Left forelimb (tissue), 1 donor: ENCODE results near the gene CEACAM19.
"Not testable (repeated sequence)": the region's sequence is repeated elsewhere in the genome, so short reads cannot be mapped to it uniquely, and the experiment has no call there.

Experiments used
- DNase-seq: peaks from one replicate; pipeline ENCODE4 v3.0.0-alpha.2; 2018; ENCODE audit warnings: low spot score

CEACAM19 gene, protein sequence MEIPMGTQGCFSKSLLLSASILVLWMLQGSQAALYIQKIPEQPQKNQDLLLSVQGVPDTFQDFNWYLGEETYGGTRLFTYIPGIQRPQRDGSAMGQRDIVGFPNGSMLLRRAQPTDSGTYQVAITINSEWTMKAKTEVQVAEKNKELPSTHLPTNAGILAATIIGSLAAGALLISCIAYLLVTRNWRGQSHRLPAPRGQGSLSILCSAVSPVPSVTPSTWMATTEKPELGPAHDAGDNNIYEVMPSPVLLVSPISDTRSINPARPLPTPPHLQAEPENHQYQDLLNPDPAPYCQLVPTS

DNA sequence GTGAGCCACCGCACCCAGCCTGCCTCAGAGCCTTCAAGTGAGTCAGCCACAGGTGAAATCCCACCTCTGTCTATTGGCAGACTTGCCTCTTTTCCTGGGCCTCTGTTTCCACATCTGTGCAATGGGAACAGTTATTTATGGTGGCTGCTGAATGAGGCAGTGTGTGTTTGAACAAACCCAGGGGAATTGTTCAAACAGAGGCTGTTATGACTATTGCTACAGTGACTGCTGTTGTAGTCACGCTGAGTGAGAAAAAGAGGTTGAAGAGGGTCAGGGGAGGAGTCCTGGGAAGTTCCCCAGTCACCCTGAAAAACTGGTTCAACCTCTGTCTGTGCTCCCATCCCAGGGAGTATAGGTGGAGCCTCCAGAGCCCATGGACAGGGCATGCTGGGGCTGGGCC, at the start of gene CEACAM19:
Gene CEACAM19 (plus strand): TSS at position 83 of the 400 bp plus-strand sequence. CDS start 450 bp downstream, outside the sequence.
- DNase-seq, result no peak

DNA sequence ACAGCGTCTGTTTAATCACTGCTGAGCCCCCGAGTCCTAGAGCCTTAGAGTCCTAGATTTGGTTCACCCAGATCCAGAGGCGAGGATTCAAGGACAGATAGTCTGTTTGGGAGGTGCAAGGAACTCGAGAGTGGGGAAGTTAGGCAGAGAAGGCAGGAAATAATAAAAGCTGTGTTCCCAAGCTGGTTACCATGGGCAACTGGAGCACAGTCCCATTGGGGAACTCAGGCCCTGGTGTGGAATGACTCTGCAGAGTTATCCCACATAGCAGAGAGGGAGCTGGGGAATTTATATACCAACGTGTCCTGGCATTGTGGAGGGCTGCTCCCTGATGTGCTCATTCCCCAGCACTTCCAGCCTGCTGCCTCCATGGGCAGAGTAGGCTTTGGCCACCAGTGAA, 48.2 kb upstream of the CEACAM19 start:
- DNase-seq, result no peak

DNA sequence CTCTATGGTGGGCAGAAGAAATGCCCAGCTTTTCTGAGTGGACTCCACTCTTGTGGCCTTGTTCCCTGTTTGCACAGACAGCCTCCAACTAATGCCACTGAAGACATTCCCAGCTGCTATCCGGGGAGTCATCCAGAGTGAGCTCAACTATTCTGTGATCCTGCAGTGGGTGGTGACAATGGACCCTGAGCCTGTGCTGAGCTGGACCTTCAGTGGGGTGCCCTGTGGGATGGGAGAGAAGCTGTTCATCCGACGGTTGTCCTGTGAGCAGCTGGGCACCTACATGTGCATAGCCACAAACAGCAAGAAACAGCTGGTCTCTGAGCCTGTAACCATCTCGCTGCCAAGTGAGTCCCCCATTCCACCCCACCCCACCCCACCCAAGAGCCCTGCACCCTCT, 47.7 kb upstream of the CEACAM19 start:
- no peak for DNase-seq

DNA sequence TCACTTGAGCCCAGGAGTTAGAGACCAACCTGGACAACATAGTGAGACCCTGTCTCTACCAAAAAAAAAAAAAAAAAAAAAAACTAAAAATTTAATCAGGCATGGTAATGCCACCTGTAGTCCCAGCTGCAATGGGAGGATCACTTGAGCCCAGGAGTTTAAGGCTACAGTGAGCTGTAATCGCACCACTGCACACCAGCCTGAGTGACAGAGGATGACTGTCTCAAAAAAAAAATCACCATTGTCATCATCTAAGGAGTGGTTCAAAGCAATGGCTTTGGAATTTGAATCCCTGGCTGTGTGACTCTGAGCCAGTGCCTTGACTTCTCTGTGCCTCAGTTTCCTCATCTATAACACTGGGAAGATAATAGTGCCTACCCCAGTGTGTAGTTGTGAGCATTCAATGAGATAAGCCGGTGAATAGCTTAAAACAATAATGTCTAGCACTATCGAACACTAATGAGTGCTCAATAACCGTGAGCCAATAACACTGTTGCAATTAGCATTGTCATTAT, 46.4 kb upstream of the CEACAM19 start:
- DNase-seq, result no peak

DNA sequence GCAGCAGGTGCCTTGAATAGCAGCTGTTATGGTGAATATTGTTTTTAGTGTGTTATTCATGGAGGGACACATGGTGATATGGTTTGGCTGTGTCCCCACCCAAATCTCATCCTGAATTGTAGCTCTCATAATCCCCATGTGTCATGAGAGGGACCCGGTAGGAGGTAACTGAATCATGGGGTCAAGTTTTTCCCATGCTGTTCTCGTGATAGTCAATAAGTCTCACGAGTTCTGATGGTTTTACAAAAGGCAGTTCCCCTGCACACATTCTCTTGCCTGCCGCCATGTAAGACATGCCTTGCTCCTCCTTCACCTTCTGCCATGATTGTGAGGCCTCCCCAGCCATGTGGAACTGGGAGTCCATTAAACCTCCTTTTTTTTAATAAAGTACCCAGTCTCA, 45.6 kb upstream of the CEACAM19 start:
- not testable (repeated sequence) for DNase-seq

DNA sequence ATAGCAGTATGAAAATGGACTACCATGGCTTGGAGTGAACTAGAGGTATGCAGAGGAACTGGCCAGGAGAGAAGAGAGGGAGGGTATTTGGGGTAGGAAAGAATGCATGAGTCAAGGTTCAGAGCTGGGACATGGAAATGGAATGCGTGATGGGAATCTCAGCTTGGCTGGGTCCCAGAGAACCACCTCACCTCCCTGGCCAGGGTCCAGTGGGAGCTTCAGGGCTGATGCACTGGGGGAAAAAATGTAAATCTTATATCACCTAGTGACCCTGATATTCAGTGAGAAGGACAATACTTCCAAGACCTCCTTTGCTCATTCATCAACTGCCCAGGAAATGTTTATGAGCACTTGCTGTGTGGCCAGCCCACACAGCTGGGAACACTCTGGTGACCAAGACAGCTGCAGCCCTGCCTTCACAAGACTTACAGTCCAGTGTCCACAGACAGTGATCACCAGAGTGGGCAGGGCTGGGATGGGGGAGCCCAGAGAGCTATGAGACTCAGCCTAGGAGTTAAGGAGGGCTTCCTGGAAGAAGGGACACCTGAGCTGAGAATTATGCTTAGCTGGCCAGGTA, 45.1 kb upstream of the CEACAM19 start:
- DNase-seq, result no peak

DNA sequence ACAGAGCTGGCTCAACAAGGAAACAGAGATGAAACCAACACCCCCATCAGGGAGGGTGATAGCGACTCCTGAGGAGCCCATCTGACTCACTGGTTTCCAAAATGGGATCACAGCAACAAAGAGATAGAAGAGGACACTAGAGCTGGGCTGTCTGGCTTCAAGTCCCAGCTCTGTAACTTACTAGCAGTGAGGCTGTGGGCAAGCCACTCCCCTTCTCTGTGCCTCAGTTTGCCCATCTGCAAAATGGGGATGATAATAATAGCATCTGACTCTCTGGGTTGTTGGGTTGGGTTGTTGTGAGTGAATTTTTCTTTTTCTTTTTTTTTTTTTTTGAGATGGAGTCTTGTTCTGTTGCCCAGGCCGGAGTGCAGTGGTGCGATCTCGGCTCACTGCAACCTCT, 43.7 kb upstream of the CEACAM19 start:
- DNase-seq, result no peak

DNA sequence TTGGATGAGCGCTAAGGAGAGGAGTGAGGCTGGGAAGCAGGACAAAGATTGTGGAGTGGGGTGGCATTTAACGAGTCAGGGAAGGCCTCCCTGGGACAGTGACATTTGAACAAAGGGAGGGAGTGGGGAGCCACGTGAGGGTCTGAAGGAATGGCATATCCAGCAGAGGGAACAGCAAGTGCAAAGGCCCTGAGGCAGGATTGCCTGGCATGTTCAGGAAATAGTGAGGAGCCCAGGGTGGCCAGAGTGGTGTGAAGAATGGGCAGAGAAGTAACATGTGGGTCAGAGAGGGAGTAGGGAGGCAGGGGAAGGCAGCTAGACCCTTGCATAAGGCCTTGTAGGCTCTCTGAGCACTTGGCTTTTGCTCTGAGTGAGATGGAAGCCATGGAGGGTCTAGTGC, 42.5 kb upstream of the CEACAM19 start:
- no peak for DNase-seq

DNA sequence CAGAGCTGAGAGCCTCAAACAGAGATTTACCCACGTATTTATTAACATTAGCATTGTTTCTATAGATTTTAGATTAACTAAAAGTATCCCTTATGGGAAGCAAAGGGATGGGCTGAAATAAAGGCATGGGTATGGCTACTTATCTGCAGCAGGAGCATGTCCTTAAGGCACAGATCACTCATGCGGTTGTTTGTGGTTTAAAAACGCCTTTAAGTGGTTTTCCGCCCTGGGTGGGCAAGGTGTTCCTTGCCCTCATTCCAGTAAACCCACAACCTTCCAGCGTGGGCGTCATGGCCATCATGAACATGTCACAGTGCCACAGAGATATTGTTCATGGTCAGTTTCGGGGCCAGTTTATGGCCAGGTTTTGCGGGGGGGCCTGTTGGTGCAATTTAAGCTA, 39.7 kb upstream of the CEACAM19 start:
- not testable (repeated sequence) for DNase-seq

DNA sequence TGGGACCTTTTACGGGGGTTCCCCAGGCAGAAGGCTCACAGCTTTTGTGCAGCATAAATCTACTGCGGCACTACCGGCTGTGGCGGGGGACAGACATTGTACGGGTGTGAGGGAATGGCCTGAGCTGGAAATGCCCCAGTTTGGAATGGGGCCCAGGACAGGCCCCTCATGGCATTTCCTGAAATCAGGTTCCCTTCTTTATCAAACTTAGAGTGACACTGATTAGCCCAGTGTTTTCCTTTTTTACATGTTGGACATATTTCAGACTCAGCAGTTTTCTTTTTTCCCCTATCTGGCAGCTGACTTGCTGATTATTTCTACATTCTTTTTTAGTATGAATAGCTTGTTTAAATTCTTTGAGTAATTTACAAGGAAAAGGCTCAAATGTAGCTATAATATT, 37.2 kb upstream of the CEACAM19 start:
- DNase-seq, result not testable (repeated sequence)

DNA sequence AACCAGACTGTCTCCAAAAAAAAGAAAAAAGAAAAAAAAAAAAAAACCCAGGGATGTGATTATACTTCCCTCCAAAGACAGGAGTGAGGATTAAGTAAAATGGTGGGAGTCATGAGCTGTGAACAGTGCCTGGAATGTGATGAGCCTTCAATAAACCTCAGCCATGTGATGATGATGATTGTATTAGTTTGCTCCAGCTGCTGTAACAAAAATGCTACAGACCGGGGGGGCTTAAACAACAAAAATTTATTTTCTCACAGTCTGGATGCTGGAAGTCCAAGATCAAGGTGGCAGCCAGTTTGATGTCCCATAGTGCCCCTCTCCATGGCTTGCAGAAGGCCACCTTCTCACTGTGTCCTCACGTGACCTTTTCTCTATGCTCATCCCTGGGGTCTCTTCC, 36.5 kb upstream of the CEACAM19 start:
- no peak for DNase-seq

DNA sequence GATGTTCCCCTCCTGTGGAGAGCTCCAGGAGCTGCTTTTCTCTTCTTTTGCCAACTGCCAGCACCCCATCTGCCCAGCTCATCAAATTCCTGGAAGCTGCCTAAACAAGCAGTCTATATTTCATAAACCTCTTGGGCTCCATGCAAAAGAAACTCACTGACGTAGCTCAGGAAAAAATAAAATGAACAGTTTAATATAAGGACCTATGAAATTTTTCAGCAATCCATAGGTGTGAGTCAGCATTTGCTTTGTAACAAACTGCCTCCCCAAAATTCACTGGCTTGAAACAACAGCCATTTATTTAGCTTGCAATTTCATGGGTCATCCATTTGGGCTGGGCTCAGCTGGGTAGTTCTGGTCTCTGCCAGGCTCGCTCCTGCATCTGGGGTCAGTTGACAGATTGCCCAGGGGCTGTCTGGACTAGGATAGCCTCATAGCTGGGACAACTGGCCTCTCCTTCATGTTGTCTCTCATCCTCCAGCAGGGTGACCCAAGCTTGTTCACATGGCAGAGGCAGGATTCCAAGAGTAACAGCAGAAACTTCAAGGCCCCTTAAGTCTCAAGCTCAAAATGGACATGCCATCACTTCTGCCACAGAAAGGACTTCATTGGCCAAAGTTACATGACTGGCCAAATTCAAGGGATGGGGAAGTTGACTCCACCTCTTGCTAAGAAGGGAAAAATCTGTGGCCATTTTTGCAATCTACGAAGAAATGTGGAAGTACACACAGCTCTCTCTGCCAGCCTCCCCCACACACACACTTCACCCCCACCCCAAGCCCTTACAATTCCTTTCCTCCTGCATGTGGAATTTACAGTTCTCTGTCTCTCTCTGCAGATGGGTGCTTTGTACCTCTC, 35.5 kb upstream of the CEACAM19 start:
- DNase-seq, result no peak

DNA sequence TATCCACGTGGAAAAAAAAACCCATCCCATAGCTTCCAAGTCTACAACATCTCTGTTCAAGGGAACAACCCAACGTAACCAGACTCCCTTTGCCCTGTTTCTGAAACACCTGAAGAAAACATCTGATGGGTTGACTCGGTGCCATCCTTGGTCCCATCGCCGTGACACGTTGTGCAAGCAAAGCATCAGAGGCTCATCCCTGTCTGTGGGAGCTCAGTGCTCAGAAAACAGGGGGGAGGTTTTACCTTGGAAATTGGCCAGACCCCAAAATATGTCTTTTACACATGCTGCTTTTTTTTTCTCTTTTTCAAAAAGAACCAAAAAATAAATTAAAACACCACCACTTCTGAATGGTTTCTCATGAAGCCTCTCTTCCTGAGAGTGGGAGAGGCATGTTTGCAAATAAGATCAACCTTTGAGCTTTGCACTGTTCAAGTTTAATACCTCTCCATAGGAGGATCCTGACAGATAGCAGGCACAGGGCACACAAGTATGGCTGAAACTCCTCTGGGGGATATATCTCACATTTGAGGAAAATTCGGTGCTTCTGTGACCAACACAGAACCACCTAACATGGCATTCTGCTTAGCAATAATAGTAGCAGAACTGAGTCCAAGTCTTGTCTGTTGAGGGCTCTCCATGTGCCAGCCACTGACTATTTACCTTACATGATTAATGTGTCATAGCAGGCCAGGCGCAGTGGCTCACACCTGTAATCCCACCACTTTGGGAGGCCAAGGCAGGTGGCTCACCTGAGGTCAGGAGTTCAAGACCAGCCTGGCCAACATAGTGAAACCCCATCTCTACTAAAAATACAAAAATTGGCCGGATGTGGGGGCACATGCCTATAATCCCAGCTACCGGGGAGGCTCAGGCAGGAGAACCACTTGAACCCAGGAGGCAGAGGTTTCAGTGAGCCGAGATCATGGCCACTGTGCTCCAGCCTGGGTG, 34.6 kb upstream of the CEACAM19 start:
- no peak for DNase-seq

DNA sequence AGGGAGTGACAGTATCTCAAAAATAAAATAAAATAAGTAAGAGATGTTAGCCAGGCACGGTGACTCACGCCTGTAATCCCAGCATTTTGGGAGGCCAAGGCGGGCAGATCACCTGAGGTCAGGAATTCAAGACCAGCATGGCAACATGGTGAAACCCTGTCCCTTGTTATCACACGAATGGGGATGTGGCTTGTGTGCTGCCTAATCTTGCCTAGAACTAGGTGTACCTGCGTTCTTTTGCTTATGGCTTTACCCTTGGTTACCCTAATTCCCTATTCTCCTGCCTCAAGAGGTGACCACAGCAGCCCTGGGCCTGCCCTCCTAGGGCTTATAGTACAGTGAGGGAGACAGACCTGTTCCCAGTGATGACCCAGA, 33.9 kb upstream of the CEACAM19 start:
- DNase-seq, result no peak

DNA sequence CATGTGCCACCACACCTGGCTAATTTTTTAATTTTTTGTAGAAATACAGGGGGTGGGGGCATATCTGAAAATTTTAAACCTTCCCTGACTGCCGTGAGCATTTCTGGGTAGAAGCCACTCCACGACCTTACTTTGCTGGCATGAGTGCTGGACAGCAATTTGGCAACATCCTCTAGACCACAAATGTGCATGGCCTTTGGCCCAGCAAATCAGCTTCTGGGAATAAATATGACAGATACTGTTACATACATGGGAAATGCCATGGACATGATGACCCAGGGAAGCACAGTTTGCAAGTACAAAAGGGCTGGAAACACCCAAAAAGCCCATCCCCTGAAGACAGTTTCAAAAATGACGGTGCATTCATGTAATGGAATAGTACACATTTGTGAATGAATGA, 30.8 kb upstream of the CEACAM19 start:
- no peak for DNase-seq

DNA sequence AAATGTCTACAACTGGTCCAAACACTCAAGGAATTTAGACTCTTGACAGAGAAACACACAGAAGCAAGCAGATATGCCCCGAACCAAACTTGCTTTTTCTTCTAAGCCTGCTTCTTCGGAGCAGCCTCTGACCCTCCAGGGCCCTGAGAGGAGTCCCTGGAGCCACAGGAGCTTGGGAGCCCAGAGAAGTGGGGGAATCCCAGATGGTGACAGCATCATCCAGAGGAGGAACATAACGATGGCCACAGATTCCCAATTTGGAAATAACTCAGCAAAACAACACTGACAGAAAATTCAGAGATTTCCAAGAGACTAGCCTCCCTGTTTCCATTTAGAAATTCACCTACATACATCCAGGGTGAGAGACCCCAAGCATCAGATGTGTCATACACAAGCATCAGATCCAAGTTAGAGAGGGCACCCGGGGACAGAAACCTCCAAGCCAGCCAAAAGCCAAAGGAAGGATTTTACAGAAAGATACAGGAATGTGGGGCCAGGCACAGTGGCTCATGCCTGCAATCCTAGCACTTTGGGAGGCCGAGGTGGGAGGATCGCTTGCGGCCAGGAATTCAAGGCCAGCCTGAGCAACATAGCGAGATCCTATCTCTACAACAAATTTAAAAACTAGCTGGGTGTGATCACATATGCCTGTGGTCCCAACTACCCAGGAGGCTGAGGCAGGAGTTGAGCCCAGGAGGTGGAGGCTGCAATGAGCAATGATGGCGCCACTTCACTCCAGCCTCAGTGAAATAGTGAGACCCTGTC, 29.6 kb upstream of the CEACAM19 start:
- no peak for DNase-seq

DNA sequence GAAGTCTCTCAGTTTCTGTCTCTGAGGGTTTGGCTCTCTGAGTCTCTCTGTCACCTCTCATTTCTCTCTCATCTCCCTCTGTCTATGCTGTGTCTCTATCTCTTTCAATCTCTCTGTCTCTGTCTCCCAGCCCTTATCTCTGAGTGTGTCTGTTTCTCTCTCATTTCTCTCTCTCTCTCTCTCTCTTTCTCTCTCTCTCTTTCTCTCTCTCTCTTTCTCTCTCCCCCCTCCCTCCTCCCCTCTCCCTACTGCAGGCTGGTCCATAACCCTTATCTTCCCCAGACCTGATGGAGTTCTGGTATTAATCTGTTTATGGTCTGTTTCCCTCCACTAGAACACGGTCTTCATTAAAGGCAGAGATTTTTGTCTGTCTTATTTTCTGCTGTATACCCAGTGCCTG, 28.9 kb upstream of the CEACAM19 start:
- DNase-seq, result no peak

DNA sequence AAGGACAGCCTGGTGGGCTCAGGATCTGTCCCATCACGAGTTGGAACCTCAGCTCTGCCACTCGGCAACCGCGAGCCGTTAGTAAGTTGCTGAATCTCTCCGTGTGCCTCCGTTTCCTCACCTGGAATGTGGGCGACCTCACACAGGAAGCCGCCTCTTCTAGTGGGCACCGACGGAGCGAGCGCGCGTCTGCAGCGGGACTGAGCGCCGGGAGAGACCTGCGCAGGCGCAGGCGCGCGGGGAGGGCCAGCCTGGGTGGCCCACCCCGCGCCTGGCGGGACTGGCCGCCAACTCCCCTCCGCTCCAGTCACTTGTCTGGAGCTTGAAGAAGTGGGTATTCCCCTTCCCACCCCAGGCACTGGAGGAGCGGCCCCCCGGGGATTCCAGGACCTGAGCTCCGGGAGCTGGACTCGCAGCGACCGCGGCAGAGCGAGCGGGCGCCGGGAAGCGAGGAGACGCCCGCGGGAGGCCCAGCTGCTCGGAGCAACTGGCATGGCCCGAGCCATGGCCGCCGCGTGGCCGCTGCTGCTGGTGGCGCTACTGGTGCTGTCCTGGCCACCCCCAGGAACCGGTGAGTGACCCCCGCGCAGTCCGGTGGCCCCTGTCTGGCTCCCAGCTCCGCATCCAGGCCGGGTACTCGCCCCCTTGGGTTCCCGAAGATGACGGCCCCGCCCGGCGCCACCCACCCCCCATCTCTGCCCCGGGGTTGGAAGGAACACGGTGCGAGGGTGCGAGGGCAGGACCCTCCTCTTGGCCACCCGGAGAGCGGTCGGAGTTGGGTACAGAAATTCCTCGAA, 27.5 kb upstream of the CEACAM19 start, which contains the start of gene PVR:
Gene PVR (plus strand): TSS at position 306 of the 797 bp plus-strand sequence. CDS start 187 bp downstream, at position 493.
- peak; percentile 82 for DNase-seq

DNA sequence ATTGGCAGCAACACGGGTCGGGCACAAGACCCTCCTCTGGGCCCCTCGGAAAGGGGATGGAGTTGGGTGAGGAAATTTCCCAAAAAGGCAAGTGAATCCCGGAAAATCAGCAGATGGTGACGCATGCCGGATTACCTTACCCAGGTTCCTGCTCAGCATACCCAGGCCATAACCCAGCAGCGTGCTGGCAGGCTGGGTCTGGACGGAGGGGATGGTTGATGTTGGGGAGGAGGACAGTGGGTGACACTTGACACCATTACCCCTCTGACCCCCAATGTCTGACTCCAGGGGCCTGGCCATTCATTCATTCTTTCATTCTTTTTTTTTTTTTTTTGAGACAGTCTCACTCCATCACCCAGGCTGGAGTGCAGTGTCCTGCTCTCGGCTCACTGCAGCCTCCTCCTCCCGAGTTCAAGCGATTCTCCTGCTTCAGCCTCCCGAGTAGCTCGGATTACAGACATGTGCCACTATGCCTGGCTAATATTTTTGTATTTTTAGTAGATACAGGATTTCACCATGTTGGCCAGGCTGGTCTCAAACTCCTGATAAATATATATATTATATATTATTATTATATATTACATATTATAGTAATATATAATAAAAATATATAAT, 26.8 kb upstream of the CEACAM19 start:
- DNase-seq, result no peak
